Stimulated activated CD4-positive, alpha-beta T cell treated with anti-CD3 and anti-CD28 coated beads, Interleukin-15, amount 100 ng/mL, for 24 hours (primary cell): ENCODE results near the gene SLC22A16.

ENCODE experiments used
- DNase-seq: peaks from one replicate; pipeline ENCODE4 v3.0.0-alpha.2; 2020

Gene SLC22A16

GRCh38 chr6:110446405-110446804, 30.0 kb downstream of the SLC22A16 start:
- no peak for DNase-seq

- no peak for DNase-seq
Measured at GRCh38 chr6:110440026-110440425, 36.4 kb downstream of the SLC22A16 start.

GRCh38 chr6:110439356-110439755, 37.1 kb downstream of the SLC22A16 start:
- no peak for DNase-seq

- DNase-seq = no peak
Measured at GRCh38 chr6:110434961-110435602, 41.3 kb downstream of the SLC22A16 start.

- DNase-seq = no peak
Measured at GRCh38 chr6:110432285-110432900, 44.0 kb downstream of the SLC22A16 start.

GRCh38 chr6:110430741-110431140, 45.7 kb downstream of the SLC22A16 start:
- no peak for DNase-seq

- no peak for DNase-seq
Measured at GRCh38 chr6:110430236-110430635, 46.2 kb downstream of the SLC22A16 start.

GRCh38 chr6:110428153-110428552, 48.3 kb downstream of the SLC22A16 start:
- no peak for DNase-seq

GRCh38 chr6:110425816-110426215, 50.6 kb downstream of the SLC22A16 start:
- no peak for DNase-seq

- DNase-seq = no peak
Measured at GRCh38 chr6:110422444-110422822, 54.0 kb downstream of the SLC22A16 start.

- DNase-seq = no peak
Measured at GRCh38 chr6:110421749-110422443, 54.5 kb downstream of the SLC22A16 start.

- DNase-seq = no peak
Measured at GRCh38 chr6:110419028-110419739, 57.2 kb downstream of the SLC22A16 start.

GRCh38 chr6:110418594-110418993, 57.8 kb downstream of the SLC22A16 start:
- DNase-seq = no peak

GRCh38 chr6:110415086-110415916, 61.1 kb downstream of the SLC22A16 start, which contains the start of gene DDO:
Gene DDO (minus strand): TSS chr6:110415575. CDS start chr6:110413462, 2,113 bp downstream.
- DNase-seq = no peak

GRCh38 chr6:110414669-110415068, 61.7 kb downstream of the SLC22A16 start:
- DNase-seq = no peak

GRCh38 chr6:110412360-110412759, 64.1 kb downstream of the SLC22A16 start:
- no peak for DNase-seq

- no peak for DNase-seq
Measured at GRCh38 chr6:110410511-110410910, 65.9 kb downstream of the SLC22A16 start.

GRCh38 chr6:110409794-110410193, 66.6 kb downstream of the SLC22A16 start:
- DNase-seq = no peak

- no peak for DNase-seq
Measured at GRCh38 chr6:110408901-110409300, 67.5 kb downstream of the SLC22A16 start.

GRCh38 chr6:110404607-110405006, 71.8 kb downstream of the SLC22A16 start:
- DNase-seq = no peak

GRCh38 chr6:110401585-110402176, 74.7 kb downstream of the SLC22A16 start:
- no peak for DNase-seq

GRCh38 chr6:110400208-110400607, 76.2 kb downstream of the SLC22A16 start:
- no peak for DNase-seq
